Nephron (organoid): ENCODE data around the gene UGT3A1.

Experiments
- H3K27ac Mint-ChIP-seq, 3 experiments: 2 replicates each; pipeline ENCODE4 v1.8.0; 2020; ENCODE audit warnings: mixed read lengths in 3 of 3, mild to moderate bottlenecking in 2 of 3, moderate library complexity in 1 of 3
- H3K27me3 Mint-ChIP-seq: 2 replicates; pipeline ENCODE4 v1.8.0; 2021; ENCODE audit warnings: low read depth, mild to moderate bottlenecking, moderate library complexity, mixed read lengths
- H3K36me3 Mint-ChIP-seq: 2 replicates; pipeline ENCODE4 v1.8.0; 2020; ENCODE audit warnings: low read depth, mixed read lengths
- H3K4me1 Mint-ChIP-seq: 2 replicates; pipeline ENCODE4 v1.8.0; 2020; ENCODE audit warnings: mixed read lengths
- H3K4me3 Mint-ChIP-seq, 3 experiments: 2 replicates each; pipeline ENCODE4 v1.8.0; 2020; ENCODE audit warnings: mild to moderate bottlenecking in 3 of 3, mixed read lengths in 3 of 3, moderate library complexity in 2 of 3
- H3K9me3 Mint-ChIP-seq: 2 replicates; pipeline ENCODE4 v1.8.0; 2020; ENCODE audit warnings: mixed read lengths
- CTCF ChIP-seq, 3 experiments: fragments of 200-600 bp; sonication (generic); IDR thresholded peaks; one replicate each; pipeline ENCODE4 v1.5.0; 2021; ENCODE audit warnings: antibody characterized with exemption in 3 of 3; ENCODE audit not compliant: unreplicated experiment in 3 of 3

UGT3A1 gene

DNA sequence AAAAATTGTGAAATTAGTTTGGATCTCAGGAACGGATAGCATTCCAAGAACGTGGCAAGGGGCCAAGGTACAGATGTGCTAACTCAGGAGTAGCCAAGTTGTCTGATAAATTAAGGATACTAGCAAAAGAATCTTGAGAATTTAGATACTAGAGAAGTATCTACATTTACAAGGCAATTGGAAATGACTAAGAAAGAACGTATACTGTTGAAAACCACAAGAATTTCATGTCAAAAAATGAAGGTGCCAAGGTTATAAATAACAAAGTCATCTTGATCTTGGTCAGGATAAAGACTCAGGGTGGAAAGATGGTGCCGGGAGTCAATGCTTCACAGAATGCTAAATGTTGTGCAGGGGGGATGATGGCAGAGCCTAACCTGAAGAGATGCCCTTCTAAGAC is 72.0 kb downstream of the UGT3A1 start:
- H3K27me3 Mint-ChIP-seq: peaks cover 40% of the 10 kb centered on the region

GRCh38 chr5:35908814-35909213 is 82.4 kb downstream of the UGT3A1 start:
- no peak overlapping the region for H3K27ac Mint-ChIP-seq
- no peaks in the 10 kb centered on the region for H3K4me1 Mint-ChIP-seq

More for the DNA sequence above, 72.0 kb downstream of the UGT3A1 start:
- H3K36me3 Mint-ChIP-seq: no peaks in the 10 kb centered on the region
- TF ChIP-seq CTCF (IDR thresholded peaks at IDR 0.05; ENCODE audit: unreplicated experiment in 3 of 3): no peak
- H3K4me1 Mint-ChIP-seq: no peaks in the 10 kb centered on the region
- H3K4me3 Mint-ChIP-seq: no peak overlapping the region
- peaks cover 15% of the 10 kb centered on the region for H3K9me3 Mint-ChIP-seq
- H3K27ac Mint-ChIP-seq: peak overlapping the region in 1 of 3 experiments; percentile 3

GRCh38 chr5:35908228-35908627 is 83.0 kb downstream of the UGT3A1 start:
- no peak overlapping the region for H3K4me3 Mint-ChIP-seq
- no peaks in the 10 kb centered on the region for H3K27me3 Mint-ChIP-seq
- H3K36me3 Mint-ChIP-seq: no peaks in the 10 kb centered on the region
- H3K9me3 Mint-ChIP-seq: peaks cover 21% of the 10 kb centered on the region
- no peaks in the 10 kb centered on the region for H3K4me1 Mint-ChIP-seq
- H3K27ac Mint-ChIP-seq: no peak overlapping the region
- no peak for TF ChIP-seq CTCF (IDR thresholded peaks at IDR 0.05; ENCODE audit: unreplicated experiment in 3 of 3)

More at GRCh38 chr5:35908814-35909213, 82.4 kb downstream of the UGT3A1 start:
- H3K4me3 Mint-ChIP-seq: no peak overlapping the region
- TF ChIP-seq CTCF (IDR thresholded peaks at IDR 0.05; ENCODE audit: unreplicated experiment in 3 of 3): no peak
- no peaks in the 10 kb centered on the region for H3K36me3 Mint-ChIP-seq
- peaks cover 21% of the 10 kb centered on the region for H3K9me3 Mint-ChIP-seq
- no peaks in the 10 kb centered on the region for H3K27me3 Mint-ChIP-seq

- Mint-ChIP-seq H3K4me3 (no peak overlapping the region), H3K9me3 (peaks cover 3% of the 10 kb centered on the region), H3K4me1 (no peaks in the 10 kb centered on the region), H3K36me3 (no peaks in the 10 kb centered on the region), H3K27ac (no peak overlapping the region), H3K27me3 (no peaks in the 10 kb centered on the region)
- TF ChIP-seq CTCF (IDR thresholded peaks at IDR 0.05; ENCODE audit: unreplicated experiment in 3 of 3): no peak
Measured at GRCh38 chr5:35904443-35905132, 86.6 kb downstream of the UGT3A1 start.

DNA sequence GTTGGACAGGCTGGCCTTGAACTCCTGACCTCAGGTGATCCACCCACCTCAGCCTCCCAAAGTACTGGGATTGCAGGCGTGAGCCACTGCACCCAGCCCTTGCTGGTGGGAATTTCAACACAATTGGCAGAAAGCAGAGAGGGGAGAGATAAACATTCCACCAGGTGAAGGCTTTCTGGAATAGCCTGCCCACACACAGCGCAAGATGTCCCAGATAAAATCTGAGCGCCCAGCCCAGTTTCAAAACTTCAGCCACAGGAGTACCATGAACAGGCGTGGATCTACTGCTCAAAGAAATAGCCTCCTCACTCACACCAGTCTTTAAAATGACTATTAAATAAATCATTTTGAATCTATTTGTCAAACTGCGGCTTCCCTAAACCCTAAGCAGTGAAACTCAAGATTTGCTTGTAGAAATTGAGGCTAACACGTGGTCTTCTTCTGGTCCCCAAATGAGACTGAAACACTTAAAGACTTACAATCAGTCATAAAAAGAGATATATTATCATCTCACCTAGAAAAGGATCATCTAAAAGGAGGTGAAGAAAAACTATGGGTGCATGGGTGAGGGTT is 87.5 kb downstream of the UGT3A1 start:
- TF ChIP-seq CTCF (IDR thresholded peaks at IDR 0.05; ENCODE audit: unreplicated experiment in 3 of 3): no peak
- H3K27me3 Mint-ChIP-seq: no peaks in the 10 kb centered on the region
- H3K9me3 Mint-ChIP-seq: peaks cover 3% of the 10 kb centered on the region

More for the DNA sequence above, 87.5 kb downstream of the UGT3A1 start:
- H3K4me3 Mint-ChIP-seq: no peak overlapping the region
- H3K4me1 Mint-ChIP-seq: no peaks in the 10 kb centered on the region
- no peak overlapping the region for H3K27ac Mint-ChIP-seq
- H3K36me3 Mint-ChIP-seq: no peaks in the 10 kb centered on the region
